GM13976 (cell line): ENCODE results near the gene HSP90AA1.
"Not testable (repeated sequence)": the region's sequence is repeated elsewhere in the genome, so short reads cannot be mapped to it uniquely, and the experiment has no call there.

Source experiments
- DNase-seq: peaks from one replicate; pipeline ENCODE4 v3.0.0; 2012; ENCODE audit warnings: low spot score
- CTCF ChIP-seq: IDR thresholded peaks from 2 replicates; pipeline ENCODE4 v1.5.1; 2012; ENCODE audit warnings: borderline replicate concordance, mild to moderate bottlenecking; ENCODE audit not compliant: insufficient read depth; ENCODE audit errors: extremely low read depth, missing control alignments, control extremely low read depth
- in situ Hi-C: fragments of 300-500 bp; cut with MboI; formaldehyde crosslinking; loops from one replicate; pipeline ENCODE4 v1.12.0; 2022; ENCODE audit warnings: low sequenced_read_pairs, mixed read lengths, inconsistent platforms; ENCODE audit not compliant: unreplicated experiment

Gene HSP90AA1

GRCh38 chr14:102086972-102087761, at the start of gene HSP90AA1:
Gene HSP90AA1, minus strand, starts transcription at chr14:102087044. Its CDS starts 666 bp downstream, at chr14:102086378.
- in situ Hi-C loops = no loop called here
- no peak for TF ChIP-seq CTCF
- DNase-seq = peak; percentile 97

- in situ Hi-C loops, DNase-seq: not testable (repeated sequence)
Observed at GRCh38 chr14:102135456-102135855, 48.6 kb upstream of the HSP90AA1 start.

DNA sequence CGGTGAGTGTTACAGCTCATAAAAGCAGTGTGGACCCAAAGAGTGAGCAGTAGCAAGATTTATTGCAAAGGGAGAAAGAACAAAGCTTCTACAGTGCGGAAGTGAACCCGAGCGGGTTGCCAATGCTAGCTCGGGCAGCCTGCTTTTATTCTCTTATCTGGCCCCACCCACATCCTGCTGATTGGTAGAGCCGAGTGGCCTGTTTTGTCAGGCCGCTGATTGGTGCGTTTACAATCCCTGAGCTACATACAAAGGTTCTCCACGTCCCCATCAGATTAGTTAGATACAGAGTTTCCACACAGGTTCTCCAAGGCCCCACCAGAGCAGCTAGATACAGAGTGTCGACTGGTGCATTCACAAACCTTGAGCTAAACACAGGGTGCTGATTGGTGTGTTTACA, 47.9 kb upstream of the HSP90AA1 start:
- DNase-seq, in situ Hi-C loops: not testable (repeated sequence)

GRCh38 chr14:102134021-102134420, 47.2 kb upstream of the HSP90AA1 start:
- in situ Hi-C loops, DNase-seq: not testable (repeated sequence)

DNA sequence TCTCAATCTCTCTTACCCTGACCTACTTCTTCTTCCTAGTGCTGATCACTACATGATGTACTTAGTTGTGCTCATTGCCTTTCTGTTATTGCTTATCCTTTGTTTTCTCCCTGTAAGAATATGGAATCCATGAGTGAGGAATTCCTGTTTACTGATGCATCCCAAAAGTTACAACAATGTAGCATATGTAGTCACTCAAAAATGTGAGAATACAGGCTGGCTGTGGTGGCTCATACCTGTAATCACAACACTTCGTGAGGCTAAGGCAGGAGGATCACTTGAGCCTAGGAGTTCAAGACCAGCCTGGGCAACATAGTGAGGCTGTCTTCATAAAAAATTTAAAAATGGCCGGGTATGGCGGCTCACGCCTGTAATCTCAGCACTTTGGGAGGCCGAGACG, 44.9 kb upstream of the HSP90AA1 start:
- in situ Hi-C loops = no loop called here
- no peak for DNase-seq
- TF ChIP-seq CTCF = no peak

- in situ Hi-C loops = no loop called here
Observed at GRCh38 chr14:102126807-102127455, 40.1 kb upstream of the HSP90AA1 start.

GRCh38 chr14:102125546-102125945, 38.7 kb upstream of the HSP90AA1 start:
- DNase-seq = no peak
- in situ Hi-C loops = no loop called here
- TF ChIP-seq CTCF = no peak

More at GRCh38 chr14:102126807-102127455, 40.1 kb upstream of the HSP90AA1 start:
- no peak for DNase-seq
- no peak for TF ChIP-seq CTCF

GRCh38 chr14:102124419-102124818, 37.6 kb upstream of the HSP90AA1 start:
- no peak for DNase-seq
- TF ChIP-seq CTCF = no peak
- in situ Hi-C loops = no loop called here
